B cell (primary cell): Measurements from ENCODE around the gene APH1A. TPM values are rescaled to one million over a fixed set of nuclear protein-coding genes. Genes with fewer than 3 reads are reported as not detected.
"Not testable (repeated sequence)": the region's sequence is repeated elsewhere in the genome, so short reads cannot be mapped to it uniquely, and the experiment has no call there.

ENCODE experiments used
- ATAC-seq: fragments of 200-7000 bp; cut with Tn5 transposase; one replicate; pipeline ENCODE4 v1.10.0; 2021; ENCODE audit warnings: low read depth, mild to moderate bottlenecking, moderate number of reproducible peaks, moderate library complexity
- CTCF ChIA-PET: fragments of 350-600 bp; sonication (Branson Sonifier 250); formaldehyde crosslinking; loops from one replicate; lab custom pipeline; 2021; ENCODE audit warnings: antibody characterized with exemption, inconsistent platforms; lab: Charles Lee
- POLR2A ChIA-PET: fragments of 350-600 bp; sonication (Branson Sonifier 250); formaldehyde crosslinking; loops from one replicate; lab custom pipeline; 2021; ENCODE audit warnings: antibody characterized with exemption; lab: Charles Lee
- DNase-seq: peaks from one replicate; pipeline ENCODE4 v3.0.0; 2013
- H2AFZ ChIP-seq: 2 replicates; pipeline ENCODE4 v1.6.1; 2012; ENCODE audit warnings: mild to moderate bottlenecking, low read depth, low read length; ENCODE audit not compliant: insufficient read depth, poor library complexity, severe bottlenecking
- H3K27ac ChIP-seq, 2 donors: 1 replicate in 1 of 2; 2 replicates in 1 of 2; pipeline ENCODE4 v1.5.1; 2012 to 2013; ENCODE audit warnings: low read length in 2 of 2, mild to moderate bottlenecking in 2 of 2, moderate library complexity in 1 of 2
- H3K27me3 ChIP-seq, 4 experiments: fragments of 200-600 bp in 1 of 4; sonication (generic) in 1 of 4; replicated peaks in 1 of 4; 1 replicate in 2 of 4; 2 replicates in 2 of 4; pipeline versions ENCODE4 v1.6.1 to v1.7.0; 2013 to 2016; ENCODE audit warnings: low read length in 3 of 4, mild to moderate bottlenecking in 2 of 4, mixed read lengths in 1 of 4, moderate library complexity in 1 of 4; ENCODE audit not compliant: insufficient read depth in 4 of 4, control insufficient read depth in 3 of 4; ENCODE audit errors: control extremely low read depth in 1 of 4
- H3K36me3 ChIP-seq, 2 experiments: replicated peaks in 1 of 2; 1 replicate in 1 of 2; 2 replicates in 1 of 2; pipeline versions ENCODE4 v1.6.1 to v1.7.1; 2013; ENCODE audit warnings: low read length in 1 of 2; ENCODE audit not compliant: insufficient read depth in 2 of 2, control insufficient read depth in 1 of 2; ENCODE audit errors: control extremely low read depth in 1 of 2, extremely low read depth in 1 of 2
- H3K4me1 ChIP-seq, 2 donors: fragments of 200-600 bp in 1 of 2; sonication (generic) in 1 of 2; 1 replicate in 1 of 2; 2 replicates in 1 of 2; pipeline versions ENCODE4 v1.5.1 to v1.6.1; 2013 to 2017; ENCODE audit warnings: low read length in 2 of 2; ENCODE audit not compliant: control insufficient read depth in 2 of 2, insufficient read depth in 2 of 2
- H3K4me2 ChIP-seq: replicated peaks from 2 replicates; pipeline ENCODE3; 2012; ENCODE audit warnings: mild to moderate bottlenecking, low read depth, low read length; ENCODE audit not compliant: poor library complexity, severe bottlenecking
- H3K4me3 ChIP-seq, 5 experiments: fragments of 200-600 bp in 1 of 5; sonication (generic) in 1 of 5; 1 replicate in 3 of 5; 2 replicates in 2 of 5; pipeline versions ENCODE4 v1.5.1 to v1.7.0; 2011 to 2016; ENCODE audit warnings: low read length in 4 of 5, mild to moderate bottlenecking in 4 of 5, low read depth in 2 of 5, control low read depth in 1 of 5, moderate library complexity in 1 of 5; ENCODE audit not compliant: insufficient read depth in 1 of 5; ENCODE audit errors: control extremely low read depth in 1 of 5, extremely low read depth in 1 of 5
- H3K79me2 ChIP-seq: fragments of 200-600 bp; sonication (generic); one replicate; pipeline ENCODE4 v1.6.0; 2016; ENCODE audit warnings: low read length; ENCODE audit not compliant: control insufficient read depth, insufficient read depth
- H3K9ac ChIP-seq: fragments of 200-600 bp; sonication (generic); 2 replicates; pipeline ENCODE4 v1.6.1; 2017; ENCODE audit warnings: mild to moderate bottlenecking, low read length, moderate library complexity
- H3K9me3 ChIP-seq, 3 donors: one replicate each; pipeline versions ENCODE4 v1.6.1 to v1.7.1; 2013; ENCODE audit warnings: low read length in 2 of 3; ENCODE audit not compliant: control insufficient read depth in 2 of 3, insufficient read depth in 1 of 3; ENCODE audit errors: control extremely low read depth in 1 of 3
- H4K20me1 ChIP-seq: 2 replicates; pipeline ENCODE4 v1.6.0; 2012; ENCODE audit warnings: mild to moderate bottlenecking, low read length; ENCODE audit not compliant: insufficient read depth, control insufficient read depth, poor library complexity, severe bottlenecking
- H3K27ac Mint-ChIP-seq: one replicate; pipeline ENCODE4 v1.8.0; 2021; ENCODE audit warnings: mixed read lengths
- H3K27me3 Mint-ChIP-seq: one replicate; pipeline ENCODE4 v1.8.0; 2021; ENCODE audit warnings: mixed read lengths
- H3K4me1 Mint-ChIP-seq: one replicate; pipeline ENCODE4 v1.8.0; 2021; ENCODE audit warnings: mixed read lengths
- H3K4me3 Mint-ChIP-seq: one replicate; pipeline ENCODE4 v1.8.0; 2021; ENCODE audit warnings: mixed read lengths
- H3K9me3 Mint-ChIP-seq: one replicate; pipeline ENCODE4 v1.8.0; 2022; ENCODE audit warnings: mixed read lengths; ENCODE audit not compliant: insufficient read depth
- EZH2 ChIP-seq: IDR thresholded peaks from 2 replicates; pipeline ENCODE4 v1.6.1; 2012; ENCODE audit warnings: borderline replicate concordance, low read depth, mild to moderate bottlenecking, moderate library complexity, low read length; ENCODE audit not compliant: insufficient read depth, poor library complexity, severe bottlenecking
- WGBS: methylation state at CpG from one replicate; pipeline ENCODE4 v1.1.5; 2013; ENCODE audit warnings: missing lambda C conversion rate; ENCODE audit not compliant: insufficient coverage; 5-methylcytosine and 5-hydroxymethylcytosine counted together
- intact Hi-C: fragments of 100-400 bp; cut with micrococcal nuclease; formaldehyde crosslinking; loops from one replicate; pipeline ENCODE4 v1.10.0; 2022
- polyA plus RNA-seq: library from polyadenylated mRNA; depleted of rRNA; stranded (reverse); fragments of >200 nt; gene quantifications from 2 replicates; pipeline ENCODE4 v1.2.3, GENCODE V29; 2012
- total RNA-seq, 2 donors: library from RNA; stranded (reverse); fragments of 120-200 nt in 1 of 2; gene quantifications; 1 replicate in 1 of 2; 2 replicates in 1 of 2; pipeline versions ENCODE4 v1.2.3 to v1.2.4, GENCODE V29; 2013 to 2022
- TF ChIP-seq, protein P1 (sequence below): fragments of 200-600 bp; IDR thresholded peaks from one replicate; pipeline ENCODE4 v1.8.0; 2022; ENCODE audit warnings: antibody characterized with exemption, mild to moderate bottlenecking

Gene APH1A
- total and polyA plus RNA-seq, 2 donors (not counting 1 experiment from before 2014, with no cell fraction given): 135 to 165 TPM

DNA sequence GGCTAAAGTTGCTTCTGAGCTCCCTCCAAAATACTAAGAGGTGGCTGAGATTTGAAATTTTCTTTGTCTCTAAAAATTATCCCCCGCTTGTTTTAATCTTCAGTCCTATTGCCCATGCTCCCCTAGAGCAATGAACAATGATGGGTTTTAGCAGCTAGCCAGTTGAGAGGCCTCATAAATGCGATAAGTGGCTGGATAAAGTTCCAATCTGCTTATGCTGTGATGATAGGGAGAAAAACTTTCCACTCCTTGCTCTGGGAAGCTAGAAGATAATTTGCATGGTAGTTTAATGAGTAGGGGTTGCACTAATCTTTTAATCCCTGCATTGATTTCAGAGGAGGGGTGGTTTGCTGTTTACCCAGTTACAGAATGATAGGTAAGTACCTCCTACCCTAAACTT is 42.9 kb upstream of the APH1A start:
- Histone ChIP-seq H3K27me3 (no peaks in the 10 kb centered on the region), H4K20me1 (no peaks in the 10 kb centered on the region), H3K4me3 (no peak overlapping the region), H3K36me3 (peaks cover 0 to 12% of the 10 kb centered on the region in 2 experiments), H3K4me1 (no peaks in the 10 kb centered on the region), H3K9me3 (no peaks in the 10 kb centered on the region), H3K27ac (no peak overlapping the region), H3K4me2 (no peak overlapping the region), H2AFZ (no peak overlapping the region), H3K9ac (no peak overlapping the region), H3K79me2 (no peaks in the 10 kb centered on the region)
- Mint-ChIP-seq H3K27ac (no peak overlapping the region), H3K4me3 (no peak overlapping the region), H3K4me1 (no peaks in the 10 kb centered on the region), H3K9me3 (no peaks in the 10 kb centered on the region), H3K27me3 (no peaks in the 10 kb centered on the region)
- intact Hi-C loops: no loop called here
- ATAC-seq (no peak), DNase-seq (no peak)
- TF ChIP-seq, protein P1, sequence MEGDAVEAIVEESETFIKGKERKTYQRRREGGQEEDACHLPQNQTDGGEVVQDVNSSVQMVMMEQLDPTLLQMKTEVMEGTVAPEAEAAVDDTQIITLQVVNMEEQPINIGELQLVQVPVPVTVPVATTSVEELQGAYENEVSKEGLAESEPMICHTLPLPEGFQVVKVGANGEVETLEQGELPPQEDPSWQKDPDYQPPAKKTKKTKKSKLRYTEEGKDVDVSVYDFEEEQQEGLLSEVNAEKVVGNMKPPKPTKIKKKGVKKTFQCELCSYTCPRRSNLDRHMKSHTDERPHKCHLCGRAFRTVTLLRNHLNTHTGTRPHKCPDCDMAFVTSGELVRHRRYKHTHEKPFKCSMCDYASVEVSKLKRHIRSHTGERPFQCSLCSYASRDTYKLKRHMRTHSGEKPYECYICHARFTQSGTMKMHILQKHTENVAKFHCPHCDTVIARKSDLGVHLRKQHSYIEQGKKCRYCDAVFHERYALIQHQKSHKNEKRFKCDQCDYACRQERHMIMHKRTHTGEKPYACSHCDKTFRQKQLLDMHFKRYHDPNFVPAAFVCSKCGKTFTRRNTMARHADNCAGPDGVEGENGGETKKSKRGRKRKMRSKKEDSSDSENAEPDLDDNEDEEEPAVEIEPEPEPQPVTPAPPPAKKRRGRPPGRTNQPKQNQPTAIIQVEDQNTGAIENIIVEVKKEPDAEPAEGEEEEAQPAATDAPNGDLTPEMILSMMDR: no peak
- no peak for TF ChIP-seq EZH2
- ChIA-PET CTCF (no interaction called here), POLR2A (no interaction called here)
- WGBS: no CpG with 5 or more reads among the region's 2 CpGs

DNA sequence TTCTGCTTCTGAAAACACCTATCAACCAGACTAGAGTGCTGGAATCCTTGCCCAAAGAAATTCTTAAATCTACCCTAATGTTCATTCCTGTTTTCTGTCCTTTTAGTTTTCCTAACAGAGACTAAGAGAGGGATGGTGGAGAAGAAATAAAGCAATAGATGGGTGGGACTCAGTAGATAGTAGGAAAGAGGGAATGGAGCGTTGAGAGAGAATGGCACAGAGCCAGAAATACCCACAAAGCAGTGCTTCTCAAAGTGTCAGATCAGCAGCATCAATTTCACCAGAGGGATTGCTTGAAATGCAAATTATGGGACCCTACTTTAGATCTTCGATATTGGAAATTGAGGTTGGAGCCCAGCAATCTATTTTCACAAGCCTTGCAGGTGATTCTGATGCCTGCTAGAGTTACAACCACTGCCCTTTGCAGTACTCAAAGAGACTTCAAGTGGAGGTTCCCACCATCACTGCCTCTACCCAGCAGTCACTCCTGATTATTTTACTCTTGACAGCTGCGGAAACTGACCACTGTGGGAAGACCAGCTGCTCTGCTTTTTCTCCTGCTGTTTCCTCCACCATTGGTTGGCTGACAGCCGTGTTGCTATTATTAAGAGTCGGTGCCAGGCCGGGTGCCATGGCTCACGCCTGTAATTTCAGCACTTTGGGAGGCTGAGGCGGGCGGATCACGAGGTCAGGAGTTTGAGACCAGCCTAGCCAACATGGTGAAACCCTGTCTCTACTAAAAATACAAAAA is 41.1 kb upstream of the APH1A start:
- no peaks in the 10 kb centered on the region for H3K4me1 ChIP-seq
- no peak for ATAC-seq
- DNase-seq: no peak
- no peaks in the 10 kb centered on the region for H3K4me1 Mint-ChIP-seq
- no peaks in the 10 kb centered on the region for H3K9me3 ChIP-seq
- CTCF ChIA-PET: no interaction called here
- no peak overlapping the region for H2AFZ ChIP-seq
- POLR2A ChIA-PET: interaction anchor here (0.6 kb wide), 1 partner anchor 8 kb away, joined by 3 read pairs; no protein-coding TSS in a partner anchor
- no peak overlapping the region for H3K27ac Mint-ChIP-seq
- intact Hi-C loops: no loop called here
- H3K36me3 ChIP-seq: peaks cover 0 to 12% of the 10 kb centered on the region in 2 experiments
- H3K27ac ChIP-seq: no peak overlapping the region
- no peaks in the 10 kb centered on the region for H3K79me2 ChIP-seq
- H4K20me1 ChIP-seq: no peaks in the 10 kb centered on the region
- H3K9me3 Mint-ChIP-seq: no peaks in the 10 kb centered on the region
- H3K27me3 Mint-ChIP-seq: no peaks in the 10 kb centered on the region
- no peak overlapping the region for H3K9ac ChIP-seq
- H3K4me3 ChIP-seq: no peak overlapping the region
- no peaks in the 10 kb centered on the region for H3K27me3 ChIP-seq
- no peak overlapping the region for H3K4me2 ChIP-seq
- TF ChIP-seq EZH2: no peak
- TF ChIP-seq, protein P1: no peak
- H3K4me3 Mint-ChIP-seq: no peak overlapping the region
- WGBS: 79% methylated on average over 6 of the region's 10 CpGs

DNA sequence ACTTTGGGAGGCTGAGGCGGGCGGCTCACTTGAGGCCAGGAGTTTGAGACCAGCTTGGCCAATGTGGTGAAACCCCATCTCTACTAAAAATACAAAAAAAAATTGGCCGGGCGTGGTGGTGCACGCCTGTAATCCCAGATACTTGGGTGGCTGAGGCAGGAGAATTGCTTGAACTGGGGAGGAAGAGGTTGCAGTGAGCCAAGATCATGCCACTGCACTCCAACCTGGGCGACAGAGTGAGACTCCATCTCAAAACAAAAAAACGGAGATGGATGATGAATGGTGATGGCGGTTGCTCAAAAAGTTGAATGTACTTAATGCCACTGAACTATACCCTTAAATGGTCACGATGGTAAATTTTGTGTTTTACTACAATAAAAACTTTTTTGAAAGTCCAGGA is 39.8 kb upstream of the APH1A start:
- H3K4me3 ChIP-seq, H3K27me3 ChIP-seq, H3K4me2 ChIP-seq, CTCF ChIA-PET, intact Hi-C loops, ATAC-seq, DNase-seq, H3K9me3 Mint-ChIP-seq, H3K79me2 ChIP-seq, H3K9ac ChIP-seq, H3K27ac Mint-ChIP-seq, H3K4me3 Mint-ChIP-seq, H3K4me1 ChIP-seq, H3K27me3 Mint-ChIP-seq, POLR2A ChIA-PET, H4K20me1 ChIP-seq, H3K9me3 ChIP-seq, H2AFZ ChIP-seq, H3K4me1 Mint-ChIP-seq, H3K27ac ChIP-seq: not testable (repeated sequence)
- peaks cover 0 to 13% of the 10 kb centered on the region in 2 experiments for H3K36me3 ChIP-seq
- 100% methylated on average over 1 of the region's 9 CpGs for WGBS
